Glomerular visceral epithelial cell (primary cell): ENCODE data around the gene NTSR1.

ENCODE experiments used
- DNase-seq: peaks from one replicate; pipeline ENCODE4 v3.0.0-alpha.2; 2016; ENCODE audit errors: extremely low spot score

Gene NTSR1

GRCh38 chr20:62802026-62802712 is 93.5 kb downstream of the NTSR1 start:
- no peak for DNase-seq

- no peak for DNase-seq
Measured at GRCh38 chr20:62804021-62804626, 95.5 kb downstream of the NTSR1 start.

- DNase-seq, result peak; percentile 74
Measured at GRCh38 chr20:62804627-62805154, 96.1 kb downstream of the NTSR1 start, which contains the start of gene OGFR. Gene OGFR (plus strand): TSS chr20:62804835. CDS start chr20:62804860, 25 bp downstream.

- DNase-seq, result no peak
Measured at GRCh38 chr20:62805155-62805710, 96.6 kb downstream of the NTSR1 start.

- DNase-seq, result no peak
Measured at GRCh38 chr20:62805711-62806382, 97.2 kb downstream of the NTSR1 start.

GRCh38 chr20:62806383-62807050 is 97.9 kb downstream of the NTSR1 start:
- DNase-seq, result no peak

- DNase-seq, result no peak
Measured at GRCh38 chr20:62807444-62808210, 99.0 kb downstream of the NTSR1 start.

- DNase-seq, result peak; percentile 73
Measured at GRCh38 chr20:62808211-62808865, 99.7 kb downstream of the NTSR1 start.

GRCh38 chr20:62809530-62810428 is 101.1 kb downstream of the NTSR1 start:
- no peak for DNase-seq

- no peak for DNase-seq
Measured at GRCh38 chr20:62811320-62811719, 102.7 kb downstream of the NTSR1 start.

- no peak for DNase-seq
Measured at GRCh38 chr20:62811720-62812119, 103.1 kb downstream of the NTSR1 start.
